Embryonic facial prominence (tissue), 1 donor: ENCODE data around the gene RFPL1.
"Not testable (repeated sequence)": the region's sequence is repeated elsewhere in the genome, so short reads cannot be mapped to it uniquely, and the experiment has no call there.

Source experiments
- DNase-seq: peaks from one replicate; pipeline ENCODE4 v3.0.0-alpha.2; 2016; ENCODE audit errors: extremely low spot score

The RFPL1 gene

GRCh38 chr22:29478326-29479276, 40.2 kb downstream of the RFPL1 start:
- no peak for DNase-seq

- no peak for DNase-seq
Observed at GRCh38 chr22:29479417-29480261, 41.3 kb downstream of the RFPL1 start, which contains the start of gene NEFH. TSS of gene NEFH (plus strand) at chr22:29480218. CDS start at chr22:29480263, 45 bp downstream.

- no peak for DNase-seq
Observed at GRCh38 chr22:29480262-29480511, 41.8 kb downstream of the RFPL1 start.

GRCh38 chr22:29480512-29481264, 42.3 kb downstream of the RFPL1 start:
- DNase-seq: peak; percentile 17

- no peak for DNase-seq
Observed at GRCh38 chr22:29481265-29482000, 43.0 kb downstream of the RFPL1 start.

GRCh38 chr22:29482253-29482652, 43.9 kb downstream of the RFPL1 start:
- DNase-seq: no peak

GRCh38 chr22:29482726-29483125, 44.3 kb downstream of the RFPL1 start:
- no peak for DNase-seq

- DNase-seq: no peak
Observed at GRCh38 chr22:29483254-29483653, 44.9 kb downstream of the RFPL1 start.

GRCh38 chr22:29484642-29485041, 46.3 kb downstream of the RFPL1 start:
- DNase-seq: no peak

- no peak for DNase-seq
Observed at GRCh38 chr22:29485448-29485847, 47.1 kb downstream of the RFPL1 start.

- no peak for DNase-seq
Observed at GRCh38 chr22:29487426-29487986, 49.1 kb downstream of the RFPL1 start.

- DNase-seq: not testable (repeated sequence)
Observed at GRCh38 chr22:29489127-29489780, 50.9 kb downstream of the RFPL1 start.

- no peak for DNase-seq
Observed at GRCh38 chr22:29491012-29491411, 52.6 kb downstream of the RFPL1 start.
